Endothelial cell (in vitro differentiated cells): Measurements from ENCODE around the gene PROM1. TPM values are rescaled to one million over a fixed set of nuclear protein-coding genes. Genes with fewer than 3 reads are reported as not detected.

Experiments
- DNase-seq: peaks from one replicate; pipeline ENCODE4 v3.0.0; 2021; ENCODE audit warnings: low spot score
- H3K27ac Mint-ChIP-seq: one replicate; pipeline ENCODE4 v1.8.0; 2021; ENCODE audit warnings: mixed read lengths, inconsistent platforms; ENCODE audit not compliant: unreplicated experiment
- H3K27me3 Mint-ChIP-seq: one replicate; pipeline ENCODE4 v1.8.0; 2021; ENCODE audit warnings: mild to moderate bottlenecking, moderate library complexity, mixed read lengths, inconsistent platforms; ENCODE audit not compliant: unreplicated experiment
- H3K36me3 Mint-ChIP-seq: one replicate; pipeline ENCODE4 v1.8.0; 2021; ENCODE audit warnings: mild to moderate bottlenecking, low read depth, mixed read lengths, inconsistent platforms; ENCODE audit not compliant: unreplicated experiment
- H3K4me1 Mint-ChIP-seq: one replicate; pipeline ENCODE4 v1.8.0; 2021; ENCODE audit warnings: mild to moderate bottlenecking, mixed read lengths, inconsistent platforms; ENCODE audit not compliant: unreplicated experiment
- H3K4me3 Mint-ChIP-seq: one replicate; pipeline ENCODE4 v1.8.0; 2021; ENCODE audit warnings: mild to moderate bottlenecking, mixed read lengths, inconsistent platforms; ENCODE audit not compliant: unreplicated experiment
- H3K9me3 Mint-ChIP-seq: one replicate; pipeline ENCODE4 v1.8.0; 2021; ENCODE audit warnings: mixed read lengths, inconsistent platforms; ENCODE audit not compliant: unreplicated experiment
- CTCF ChIP-seq: fragments of 200-600 bp; sonication (generic); IDR thresholded peaks from one replicate; pipeline ENCODE4 v1.5.0; 2021; ENCODE audit warnings: antibody characterized with exemption; ENCODE audit not compliant: unreplicated experiment
- total RNA-seq: library from RNA; stranded (reverse); fragmentation: NEBNext Ultra II Directional; extraction: Animal tissue kit (Norgen Biotek cat#: 25700); gene quantifications from one replicate; pipeline ENCODE4 v1.2.1, GENCODE V29; 2021; ENCODE audit not compliant: unreplicated experiment

Gene PROM1
- total RNA-seq, 1 donor from 2014 or later, result 12.2 TPM

GRCh38 chr4:16026160-16026761 lies 57.6 kb downstream of the PROM1 start:
- no peaks in the 10 kb centered on the region for H3K36me3 Mint-ChIP-seq
- no peak overlapping the region for H3K4me3 Mint-ChIP-seq
- TF ChIP-seq CTCF, result peak; percentile 88
- H3K27ac Mint-ChIP-seq, result no peak overlapping the region
- peak; percentile 44 for DNase-seq
- peaks cover 19% of the 10 kb centered on the region for H3K4me1 Mint-ChIP-seq
- no peaks in the 10 kb centered on the region for H3K27me3 Mint-ChIP-seq
- no peaks in the 10 kb centered on the region for H3K9me3 Mint-ChIP-seq

GRCh38 chr4:16025268-16025667 lies 58.6 kb downstream of the PROM1 start:
- H3K9me3 Mint-ChIP-seq, result no peaks in the 10 kb centered on the region
- TF ChIP-seq CTCF, result no peak
- H3K27me3 Mint-ChIP-seq, result no peaks in the 10 kb centered on the region
- no peak for DNase-seq
- no peaks in the 10 kb centered on the region for H3K36me3 Mint-ChIP-seq
- H3K4me3 Mint-ChIP-seq, result no peak overlapping the region
- H3K4me1 Mint-ChIP-seq, result peaks cover 19% of the 10 kb centered on the region
- no peak overlapping the region for H3K27ac Mint-ChIP-seq

GRCh38 chr4:16023776-16024408 lies 59.9 kb downstream of the PROM1 start:
- H3K4me3 Mint-ChIP-seq, result no peak overlapping the region
- no peak overlapping the region for H3K27ac Mint-ChIP-seq
- H3K9me3 Mint-ChIP-seq, result no peaks in the 10 kb centered on the region
- no peak for DNase-seq
- H3K36me3 Mint-ChIP-seq, result no peaks in the 10 kb centered on the region
- TF ChIP-seq CTCF, result no peak
- H3K27me3 Mint-ChIP-seq, result no peaks in the 10 kb centered on the region
- peaks cover 9% of the 10 kb centered on the region for H3K4me1 Mint-ChIP-seq

GRCh38 chr4:16021804-16022560 lies 61.8 kb downstream of the PROM1 start:
- TF ChIP-seq CTCF, result no peak
- H3K9me3 Mint-ChIP-seq, result no peaks in the 10 kb centered on the region
- DNase-seq, result no peak
- no peaks in the 10 kb centered on the region for H3K27me3 Mint-ChIP-seq
- H3K27ac Mint-ChIP-seq, result no peak overlapping the region
- H3K4me1 Mint-ChIP-seq, result peaks cover 9% of the 10 kb centered on the region
- no peaks in the 10 kb centered on the region for H3K36me3 Mint-ChIP-seq
- H3K4me3 Mint-ChIP-seq, result no peak overlapping the region

GRCh38 chr4:16019649-16020048 lies 64.2 kb downstream of the PROM1 start:
- no peaks in the 10 kb centered on the region for H3K36me3 Mint-ChIP-seq
- TF ChIP-seq CTCF, result no peak
- no peak overlapping the region for H3K27ac Mint-ChIP-seq
- H3K4me3 Mint-ChIP-seq, result no peak overlapping the region
- DNase-seq, result no peak
- H3K9me3 Mint-ChIP-seq, result no peaks in the 10 kb centered on the region
- H3K4me1 Mint-ChIP-seq, result peaks cover 9% of the 10 kb centered on the region
- no peaks in the 10 kb centered on the region for H3K27me3 Mint-ChIP-seq
